ENCODE data around the gene DMKN.

DMKN gene

DNA sequence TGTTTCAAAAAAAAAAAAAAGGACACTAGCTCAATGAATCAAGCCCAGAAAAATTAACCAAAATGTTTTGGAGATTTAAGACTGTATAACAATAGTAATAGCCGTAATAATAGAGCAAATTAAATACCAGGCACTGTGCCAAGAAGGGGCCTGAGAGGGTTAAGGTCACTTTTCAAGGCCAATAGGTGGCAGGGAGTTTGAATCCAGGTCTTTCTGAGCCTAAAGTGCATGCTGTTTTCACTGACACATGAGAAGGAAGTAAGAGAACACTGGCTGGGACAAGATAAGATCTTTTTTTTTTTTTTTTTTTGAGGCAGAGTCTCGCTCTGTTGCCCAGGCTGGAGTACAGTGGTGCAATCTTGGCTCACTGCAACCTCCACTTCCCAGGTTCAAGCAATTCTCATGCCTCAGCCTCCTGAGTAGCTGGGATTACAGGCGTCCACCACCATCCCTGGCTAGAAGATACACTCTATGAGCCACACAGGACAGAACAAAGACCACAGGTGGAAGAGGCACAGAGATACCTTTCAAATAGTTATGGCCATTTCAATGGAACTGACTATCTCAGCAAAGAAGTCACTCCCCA lies 57.7 kb downstream of the DMKN start:
- no peak overlapping the region for H3K4me2 ChIP-seq (ENCODE audit: low read length)
- H3K27me3 ChIP-seq (ENCODE audit: control insufficient read depth, insufficient read depth, low read length) = no peaks in the 10 kb centered on the region
- TF ChIP-seq, protein P1, sequence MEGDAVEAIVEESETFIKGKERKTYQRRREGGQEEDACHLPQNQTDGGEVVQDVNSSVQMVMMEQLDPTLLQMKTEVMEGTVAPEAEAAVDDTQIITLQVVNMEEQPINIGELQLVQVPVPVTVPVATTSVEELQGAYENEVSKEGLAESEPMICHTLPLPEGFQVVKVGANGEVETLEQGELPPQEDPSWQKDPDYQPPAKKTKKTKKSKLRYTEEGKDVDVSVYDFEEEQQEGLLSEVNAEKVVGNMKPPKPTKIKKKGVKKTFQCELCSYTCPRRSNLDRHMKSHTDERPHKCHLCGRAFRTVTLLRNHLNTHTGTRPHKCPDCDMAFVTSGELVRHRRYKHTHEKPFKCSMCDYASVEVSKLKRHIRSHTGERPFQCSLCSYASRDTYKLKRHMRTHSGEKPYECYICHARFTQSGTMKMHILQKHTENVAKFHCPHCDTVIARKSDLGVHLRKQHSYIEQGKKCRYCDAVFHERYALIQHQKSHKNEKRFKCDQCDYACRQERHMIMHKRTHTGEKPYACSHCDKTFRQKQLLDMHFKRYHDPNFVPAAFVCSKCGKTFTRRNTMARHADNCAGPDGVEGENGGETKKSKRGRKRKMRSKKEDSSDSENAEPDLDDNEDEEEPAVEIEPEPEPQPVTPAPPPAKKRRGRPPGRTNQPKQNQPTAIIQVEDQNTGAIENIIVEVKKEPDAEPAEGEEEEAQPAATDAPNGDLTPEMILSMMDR (IDR thresholded peaks at IDR 0.05) = no peak

DNA sequence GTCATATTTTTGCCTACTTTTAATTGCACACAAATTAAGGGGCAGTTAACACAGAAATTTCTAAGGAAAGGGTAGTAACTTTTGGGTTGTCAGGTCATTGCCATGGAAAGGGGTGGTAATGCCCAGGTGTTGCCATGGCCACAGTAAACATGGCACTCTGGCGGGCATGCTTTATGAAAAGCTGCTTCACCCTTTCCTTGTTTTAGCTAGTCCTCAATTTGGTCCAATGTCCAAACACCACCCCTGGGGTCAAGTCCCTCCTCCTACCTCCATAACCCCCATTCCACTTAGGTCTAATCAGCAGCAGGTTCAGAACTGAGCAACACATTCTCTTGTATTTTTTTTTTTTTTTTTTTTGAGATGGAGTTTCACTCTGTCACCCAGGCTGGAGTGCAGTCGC lies 58.8 kb downstream of the DMKN start:
- no peaks in the 10 kb centered on the region for H3K79me2 ChIP-seq
- H3K9me3 ChIP-seq (ENCODE audit: control insufficient read depth, low read length) = no peaks in the 10 kb centered on the region
- no peaks in the 10 kb centered on the region for H3K36me3 ChIP-seq (ENCODE audit: control insufficient read depth, insufficient read depth, low read length)
- H2AFZ ChIP-seq = peak overlapping the region; percentile 7
- no peak overlapping the region for H3K9ac ChIP-seq
- no peak overlapping the region for H3K4me3 ChIP-seq (ENCODE audit: low read depth, low read length)
- no peaks in the 10 kb centered on the region for H3K27me3 ChIP-seq (ENCODE audit: control insufficient read depth, insufficient read depth, low read length)
- no peak overlapping the region for H3K27ac ChIP-seq
- H3K4me1 ChIP-seq = peaks cover 21% of the 10 kb centered on the region
- H3K4me2 ChIP-seq (ENCODE audit: low read length) = no peak overlapping the region
- TF ChIP-seq, protein P1 (IDR thresholded peaks at IDR 0.05) = no peak

More for the DNA sequence above, 57.7 kb downstream of the DMKN start:
- H3K4me1 ChIP-seq = peaks cover 22% of the 10 kb centered on the region
- no peaks in the 10 kb centered on the region for H3K79me2 ChIP-seq
- H2AFZ ChIP-seq = no peak overlapping the region
- H3K27ac ChIP-seq = no peak overlapping the region
- H3K36me3 ChIP-seq (ENCODE audit: control insufficient read depth, insufficient read depth, low read length) = no peaks in the 10 kb centered on the region
- no peak overlapping the region for H3K4me3 ChIP-seq (ENCODE audit: low read depth, low read length)
- no peaks in the 10 kb centered on the region for H3K9me3 ChIP-seq (ENCODE audit: control insufficient read depth, low read length)
- H3K9ac ChIP-seq = no peak overlapping the region

DNA sequence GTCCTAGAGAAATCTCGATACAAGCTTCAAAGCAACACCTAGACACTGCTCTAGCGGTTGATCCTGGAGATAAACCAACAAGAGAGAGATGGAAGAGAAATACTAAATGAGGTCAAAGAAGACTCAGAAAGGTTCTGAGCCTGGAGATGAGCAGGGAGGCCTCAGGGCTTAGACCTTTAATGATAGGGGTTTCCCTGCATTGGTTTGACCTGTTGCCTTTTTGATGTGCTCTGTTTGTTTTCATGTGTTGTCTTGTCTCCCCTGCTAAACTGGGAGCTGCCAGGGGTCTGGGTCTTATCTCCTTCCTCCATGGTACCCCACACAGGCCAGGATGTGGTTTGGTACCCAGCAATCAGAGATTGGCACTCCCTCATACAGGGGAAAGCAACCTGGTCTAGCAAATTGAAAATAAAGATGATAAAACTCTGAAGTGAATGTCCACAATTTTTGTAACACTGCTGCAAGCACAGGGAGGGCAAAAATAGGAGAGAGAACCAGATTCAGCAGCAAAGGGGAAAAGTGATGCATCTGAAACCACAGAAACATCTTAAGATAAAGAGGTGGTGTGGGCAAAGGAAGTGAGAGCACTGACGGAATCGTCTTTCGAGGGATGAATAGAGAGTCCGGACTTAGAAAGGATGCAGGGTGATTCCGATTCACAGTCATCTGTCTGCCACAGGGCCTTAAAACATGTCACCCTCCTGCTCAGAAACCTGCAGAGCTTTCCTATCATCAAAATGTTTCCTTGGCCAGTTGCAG lies 61.9 kb downstream of the DMKN start:
- Histone ChIP-seq H3K9ac (no peak overlapping the region), H3K27ac (no peak overlapping the region), H3K4me1 (peaks cover 11% of the 10 kb centered on the region), H3K36me3 (ENCODE audit: control insufficient read depth, insufficient read depth, low read length) (no peaks in the 10 kb centered on the region), H3K4me3 (ENCODE audit: low read depth, low read length) (no peak overlapping the region), H3K79me2 (no peaks in the 10 kb centered on the region), H3K27me3 (ENCODE audit: control insufficient read depth, insufficient read depth, low read length) (no peaks in the 10 kb centered on the region), H3K9me3 (ENCODE audit: control insufficient read depth, low read length) (no peaks in the 10 kb centered on the region), H3K4me2 (ENCODE audit: low read length) (no peak overlapping the region), H2AFZ (no peak overlapping the region)
- TF ChIP-seq, protein P1 (IDR thresholded peaks at IDR 0.05) = no peak

DNA sequence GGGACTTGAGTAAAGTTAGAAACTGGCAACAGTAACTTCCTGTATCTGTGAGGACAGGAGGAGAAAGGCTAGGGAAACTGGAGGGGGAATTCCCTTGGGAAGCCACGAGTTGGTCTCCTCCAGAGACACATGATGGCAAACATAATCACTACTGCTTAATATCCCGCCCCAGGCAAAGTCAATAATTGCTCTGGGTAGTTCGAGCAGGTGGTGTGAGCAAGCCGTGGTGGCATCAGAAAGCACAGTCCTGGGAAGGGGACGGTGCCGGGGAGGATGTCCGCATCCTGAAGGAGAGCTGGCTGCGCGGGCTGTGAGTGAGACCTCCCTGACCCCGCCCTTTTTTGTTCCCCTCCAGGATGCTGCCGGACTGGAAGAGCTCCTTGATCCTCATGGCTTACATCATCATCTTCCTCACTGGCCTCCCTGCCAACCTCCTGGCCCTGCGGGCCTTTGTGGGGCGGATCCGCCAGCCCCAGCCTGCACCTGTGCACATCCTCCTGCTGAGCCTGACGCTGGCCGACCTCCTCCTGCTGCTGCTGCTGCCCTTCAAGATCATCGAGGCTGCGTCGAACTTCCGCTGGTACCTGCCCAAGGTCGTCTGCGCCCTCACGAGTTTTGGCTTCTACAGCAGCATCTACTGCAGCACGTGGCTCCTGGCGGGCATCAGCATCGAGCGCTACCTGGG lies 63.9 kb downstream of the DMKN start:
- Histone ChIP-seq H3K27ac (no peak overlapping the region), H3K9ac (no peak overlapping the region), H3K36me3 (ENCODE audit: control insufficient read depth, insufficient read depth, low read length) (no peaks in the 10 kb centered on the region), H3K79me2 (no peaks in the 10 kb centered on the region), H3K4me1 (peaks cover 6% of the 10 kb centered on the region), H3K4me2 (ENCODE audit: low read length) (peak overlapping the region; percentile 4), H3K4me3 (ENCODE audit: low read depth, low read length) (no peak overlapping the region), H2AFZ (peak overlapping the region; percentile 15), H3K27me3 (ENCODE audit: control insufficient read depth, insufficient read depth, low read length) (no peaks in the 10 kb centered on the region), H3K9me3 (ENCODE audit: control insufficient read depth, low read length) (no peaks in the 10 kb centered on the region)
- TF ChIP-seq, protein P1 (IDR thresholded peaks at IDR 0.05) = no peak
